Ascending aorta (tissue), 2 donors: Measurements from ENCODE around the gene KRTAP10-10. TPM values are rescaled to one million over a fixed set of nuclear protein-coding genes. Genes with fewer than 3 reads are reported as not detected.

Source experiments
- DNase-seq, 2 donors: peaks; one replicate each; pipeline ENCODE4 v3.0.0-alpha.2; 2019; ENCODE audit warnings: low spot score in 2 of 2
- H3K27ac ChIP-seq, 2 donors: fragments of 200-600 bp; sonication (generic); one replicate each; pipeline ENCODE4 v1.5.1; 2016 to 2017; ENCODE audit warnings: mild to moderate bottlenecking in 1 of 2
- H3K27me3 ChIP-seq: fragments of 200-600 bp; sonication (generic); one replicate; pipeline ENCODE4 v1.5.1; 2017
- H3K36me3 ChIP-seq, 2 donors: fragments of 200-600 bp; sonication (generic); one replicate each; pipeline ENCODE4 v1.5.1; 2016
- H3K4me1 ChIP-seq, 2 donors: fragments of 200-600 bp; sonication (generic); one replicate each; pipeline ENCODE4 v1.5.1; 2016 to 2017; ENCODE audit warnings: mild to moderate bottlenecking in 1 of 2
- H3K4me3 ChIP-seq, 2 donors: fragments of 200-600 bp; sonication (generic); one replicate each; pipeline ENCODE4 v1.5.1; 2016 to 2017; ENCODE audit warnings: mild to moderate bottlenecking in 1 of 2
- H3K9me3 ChIP-seq, 2 donors: fragments of 200-600 bp; sonication (generic); one replicate each; pipeline ENCODE4 v1.5.1; 2016
- intact Hi-C: fragments of 100-400 bp; cut with DNase I; formaldehyde crosslinking; loops from one replicate; pipeline ENCODE4 v1.15.1; 2023
- total RNA-seq: library from RNA; depleted of rRNA; stranded (reverse); fragments of >200 nt; gene quantifications from one replicate; pipeline ENCODE4 v1.1.0, GENCODE V29; 2016
- TF ChIP-seq, protein P1 (sequence below), 3 experiments: fragments of 200-600 bp in 2 of 3; fragments of 450-650 bp in 1 of 3; sonication (generic) in 2 of 3; IDR thresholded peaks; one replicate each; pipeline ENCODE4 v1.5.1; 2016 to 2019; ENCODE audit warnings: antibody characterized with exemption in 3 of 3, mild to moderate bottlenecking in 1 of 3, moderate library complexity in 1 of 3

KRTAP10-10 gene
- total RNA-seq, 1 donor from 2014 or later = not detected

DNA sequence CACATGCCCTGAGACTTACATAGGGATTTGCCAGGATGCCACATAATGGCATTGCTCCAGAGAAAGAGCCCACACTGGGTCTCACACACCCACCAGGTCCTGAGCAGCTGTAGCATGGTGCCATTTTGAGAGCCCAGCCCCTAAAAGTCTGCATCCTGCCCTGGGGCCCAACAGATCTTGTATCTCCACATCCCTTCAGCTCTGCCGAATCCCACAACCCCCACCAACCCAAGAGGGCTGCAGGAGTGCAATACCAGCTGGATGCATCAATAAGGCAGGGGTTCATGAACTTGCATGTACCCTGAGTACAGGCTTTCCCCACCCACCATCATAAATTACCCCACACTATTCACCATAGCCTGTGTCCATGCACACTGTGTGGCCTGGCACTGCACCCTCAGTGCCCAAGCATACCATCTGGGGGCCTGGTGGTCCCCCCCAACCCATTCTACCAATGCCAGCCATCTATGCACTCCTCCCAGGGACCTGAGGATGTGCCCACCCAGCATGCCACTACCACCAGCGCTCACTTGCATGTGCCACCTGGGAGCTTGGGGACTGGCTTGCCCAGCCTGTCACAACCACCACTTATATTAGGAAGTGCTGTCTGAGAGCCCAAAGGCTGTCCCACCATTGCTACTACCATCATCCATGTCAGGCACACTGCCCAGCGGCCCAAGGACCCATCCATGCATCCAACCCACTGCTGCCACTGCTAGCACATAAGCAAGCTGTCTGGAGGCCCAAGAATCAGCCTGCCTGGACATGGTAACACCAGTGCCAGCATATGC, 33.7 kb downstream of the KRTAP10-10 start:
- TF ChIP-seq, protein P1, sequence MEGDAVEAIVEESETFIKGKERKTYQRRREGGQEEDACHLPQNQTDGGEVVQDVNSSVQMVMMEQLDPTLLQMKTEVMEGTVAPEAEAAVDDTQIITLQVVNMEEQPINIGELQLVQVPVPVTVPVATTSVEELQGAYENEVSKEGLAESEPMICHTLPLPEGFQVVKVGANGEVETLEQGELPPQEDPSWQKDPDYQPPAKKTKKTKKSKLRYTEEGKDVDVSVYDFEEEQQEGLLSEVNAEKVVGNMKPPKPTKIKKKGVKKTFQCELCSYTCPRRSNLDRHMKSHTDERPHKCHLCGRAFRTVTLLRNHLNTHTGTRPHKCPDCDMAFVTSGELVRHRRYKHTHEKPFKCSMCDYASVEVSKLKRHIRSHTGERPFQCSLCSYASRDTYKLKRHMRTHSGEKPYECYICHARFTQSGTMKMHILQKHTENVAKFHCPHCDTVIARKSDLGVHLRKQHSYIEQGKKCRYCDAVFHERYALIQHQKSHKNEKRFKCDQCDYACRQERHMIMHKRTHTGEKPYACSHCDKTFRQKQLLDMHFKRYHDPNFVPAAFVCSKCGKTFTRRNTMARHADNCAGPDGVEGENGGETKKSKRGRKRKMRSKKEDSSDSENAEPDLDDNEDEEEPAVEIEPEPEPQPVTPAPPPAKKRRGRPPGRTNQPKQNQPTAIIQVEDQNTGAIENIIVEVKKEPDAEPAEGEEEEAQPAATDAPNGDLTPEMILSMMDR (IDR thresholded peaks at IDR 0.05) = no peak
- H3K4me3 ChIP-seq = no peak overlapping the region
- no peak overlapping the region for H3K27ac ChIP-seq
- DNase-seq = peak in 1 of 2 donors; percentile 46
- peaks cover 4 to 22% of the 10 kb centered on the region in 2 donors for H3K9me3 ChIP-seq
- H3K36me3 ChIP-seq = no peaks in the 10 kb centered on the region
- intact Hi-C loops = no loop called here
- H3K27me3 ChIP-seq = no peaks in the 10 kb centered on the region
- no peaks in the 10 kb centered on the region for H3K4me1 ChIP-seq

DNA sequence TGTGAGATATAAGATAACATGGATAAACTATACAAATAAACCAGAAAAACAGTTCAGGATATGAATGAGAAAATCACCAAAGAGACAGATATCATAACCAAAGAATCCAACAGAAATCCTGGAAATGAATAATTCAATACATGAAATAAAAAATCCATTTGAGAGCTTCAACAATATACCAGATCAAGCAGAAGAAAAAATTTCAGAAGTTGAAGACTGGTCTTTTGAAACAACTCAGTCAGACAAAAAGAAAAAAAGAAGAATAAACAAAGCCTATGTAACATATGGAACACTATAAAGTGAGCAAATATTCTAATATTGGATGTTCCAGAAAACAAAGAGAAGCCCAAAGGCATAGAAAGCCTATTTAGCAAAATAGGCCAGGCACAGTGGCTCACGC, 34.8 kb downstream of the KRTAP10-10 start:
- no peak for DNase-seq
- Histone ChIP-seq H3K4me3 (no peak overlapping the region), H3K27me3 (no peaks in the 10 kb centered on the region), H3K4me1 (no peaks in the 10 kb centered on the region), H3K9me3 (peaks cover 4 to 22% of the 10 kb centered on the region in 2 donors), H3K36me3 (no peaks in the 10 kb centered on the region), H3K27ac (no peak overlapping the region)
- intact Hi-C loops = no loop called here
- TF ChIP-seq, protein P1 (IDR thresholded peaks at IDR 0.05) = no peak

DNA sequence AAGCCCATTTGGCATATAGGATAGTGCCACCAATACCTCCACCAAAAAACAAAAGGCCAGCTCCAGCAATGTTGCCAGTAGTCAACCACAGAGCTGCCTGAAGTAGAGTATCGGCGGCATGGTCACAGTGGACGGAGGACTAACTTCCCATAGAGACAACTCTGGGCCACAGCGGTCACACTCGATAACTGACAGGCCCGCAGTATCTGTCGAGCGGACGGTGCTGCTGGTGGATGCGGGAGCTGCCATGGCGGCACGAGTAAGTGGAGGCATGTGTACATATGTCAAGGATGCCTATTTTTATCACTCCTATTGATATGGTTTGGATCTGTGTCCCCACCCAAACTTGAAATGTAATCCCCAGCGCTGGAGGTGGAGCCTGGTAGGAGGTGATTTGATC, 40.7 kb downstream of the KRTAP10-10 start:
- TF ChIP-seq, protein P1 (IDR thresholded peaks at IDR 0.05) = no peak
- H3K4me1 ChIP-seq = no peaks in the 10 kb centered on the region
- intact Hi-C loops = no loop called here
- no peaks in the 10 kb centered on the region for H3K36me3 ChIP-seq
- H3K9me3 ChIP-seq = peaks cover 0 to 6% of the 10 kb centered on the region in 2 donors
- H3K27me3 ChIP-seq = no peaks in the 10 kb centered on the region
- peak in 1 of 2 donors; percentile 56 for DNase-seq
- H3K27ac ChIP-seq = no peak overlapping the region
- H3K4me3 ChIP-seq = no peak overlapping the region

DNA sequence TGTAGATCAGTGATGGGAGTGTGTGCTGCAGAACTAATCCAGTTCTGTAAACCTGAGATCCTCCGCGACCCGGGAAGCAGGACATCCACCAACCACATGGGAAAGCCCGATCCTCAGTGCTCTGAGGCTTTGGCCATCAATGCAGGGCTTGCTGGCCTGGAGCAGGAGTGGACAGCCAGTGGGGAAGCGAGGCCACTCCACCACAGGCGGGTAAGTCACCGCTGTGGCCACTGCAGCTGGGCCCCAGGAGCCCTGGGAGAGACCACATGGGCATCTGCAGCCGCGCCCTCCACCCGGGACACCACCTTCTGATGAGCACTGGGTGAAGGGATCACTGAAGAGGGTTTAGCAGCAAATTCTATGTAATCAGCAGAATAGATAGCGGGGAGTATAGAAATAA, 44.0 kb downstream of the KRTAP10-10 start:
- Histone ChIP-seq H3K9me3 (no peaks in the 10 kb centered on the region), H3K36me3 (no peaks in the 10 kb centered on the region), H3K4me3 (no peak overlapping the region), H3K27ac (no peak overlapping the region), H3K27me3 (no peaks in the 10 kb centered on the region), H3K4me1 (no peaks in the 10 kb centered on the region)
- peak in 1 of 2 donors; percentile 45 for DNase-seq
- TF ChIP-seq, protein P1 (IDR thresholded peaks at IDR 0.05) = no peak
- intact Hi-C loops = loop anchor here (10.0 kb wide), 1 partner anchor 276 kb away; no protein-coding TSS in a partner anchor

DNA sequence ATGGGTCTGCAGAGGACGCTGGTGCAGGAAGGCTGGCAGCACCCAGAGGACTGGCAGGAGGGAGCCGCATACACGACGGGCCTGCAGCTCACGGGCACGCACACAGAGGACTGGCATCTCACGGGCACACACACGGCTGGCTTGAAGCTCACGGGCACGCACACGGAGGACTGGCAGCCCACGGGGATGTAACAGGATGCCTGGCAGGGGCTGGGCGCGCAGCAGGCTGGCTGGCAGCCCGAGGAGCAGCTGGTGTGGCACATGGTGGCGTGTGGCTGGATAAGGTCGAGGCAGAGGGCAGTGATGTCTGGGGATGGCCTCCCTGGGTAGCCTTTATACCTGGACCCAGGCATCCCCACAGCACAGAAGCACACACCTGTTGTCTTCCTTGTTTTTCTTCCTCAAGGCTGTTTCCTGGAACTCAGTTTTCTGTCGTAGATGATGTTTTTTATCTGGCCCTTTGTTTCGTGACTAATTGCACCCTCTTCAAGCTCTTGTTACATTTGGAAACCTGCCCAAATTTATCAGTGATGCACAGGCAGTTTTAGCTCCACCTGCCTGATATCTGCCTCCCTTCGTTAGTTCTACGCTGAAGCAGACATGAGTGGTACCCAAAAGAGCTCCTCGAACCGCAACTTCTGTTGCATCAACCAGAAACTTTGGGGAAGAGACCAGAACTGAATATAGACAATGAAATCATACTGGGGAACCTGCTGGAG, 44.9 kb downstream of the KRTAP10-10 start, which contains the start of gene KRTAP12-1:
KRTAP12-1 (minus strand) TSS at position 303 of the 719 bp plus-strand sequence; CDS start at position 263, 40 bp downstream.
- Histone ChIP-seq H3K27me3 (no peaks in the 10 kb centered on the region), H3K4me3 (no peak within 1 kb of the TSS), H3K4me1 (no peaks in the 10 kb centered on the region), H3K36me3 (no peaks in the 10 kb centered on the region), H3K27ac (no peak within 1 kb of the TSS), H3K9me3 (no peaks in the 10 kb centered on the region)
- TF ChIP-seq, protein P1 (IDR thresholded peaks at IDR 0.05) = no peak
- intact Hi-C loops = loop anchor here (10.0 kb wide), 1 partner anchor 277 kb away; no protein-coding TSS in a partner anchor
- peak in 1 of 2 donors; percentile 58 for DNase-seq
